CD4-positive, CD25-positive, alpha-beta regulatory T cell (primary cell): ENCODE results near the gene FSHR. TPM values are rescaled to one million over a fixed set of nuclear protein-coding genes. Genes with fewer than 3 reads are reported as not detected.

ENCODE experiments used
- ATAC-seq, 2 donors: fragments of 150-1000 bp; cut with Tn5 transposase; one replicate each; pipeline ENCODE4 v1.10.0; 2021; ENCODE audit warnings: low read depth in 2 of 2, moderate number of reproducible peaks in 2 of 2, moderate library complexity in 1 of 2
- DNase-seq, 3 donors: peaks; one replicate each; pipeline versions ENCODE4 v3.0.0 to v3.0.0-alpha.2; 2012 to 2022; ENCODE audit warnings: mixed read lengths in 1 of 3
- H3K27ac ChIP-seq: one replicate; pipeline ENCODE4 v1.7.0; 2013; ENCODE audit warnings: mild to moderate bottlenecking, low read length; ENCODE audit not compliant: insufficient read depth, poor library complexity, severe bottlenecking
- H3K27me3 ChIP-seq: one replicate; pipeline ENCODE4 v1.7.0; 2013; ENCODE audit warnings: low read length; ENCODE audit not compliant: control insufficient read depth, insufficient read depth
- H3K36me3 ChIP-seq: one replicate; pipeline ENCODE4 v1.7.0; 2013; ENCODE audit warnings: mild to moderate bottlenecking, low read length, moderate library complexity; ENCODE audit not compliant: control insufficient read depth, insufficient read depth
- H3K4me1 ChIP-seq: 2 replicates; pipeline ENCODE4 v1.7.0; 2013; ENCODE audit warnings: mild to moderate bottlenecking, low read length; ENCODE audit not compliant: insufficient read depth, control insufficient read depth, poor library complexity, severe bottlenecking
- H3K4me3 ChIP-seq: one replicate; pipeline ENCODE4 v1.7.0; 2013; ENCODE audit warnings: low read depth, mild to moderate bottlenecking, low read length, moderate library complexity
- H3K9me3 ChIP-seq, 2 experiments: 1 replicate in 1 of 2; 2 replicates in 1 of 2; pipeline ENCODE4 v1.7.0; 2013; ENCODE audit warnings: low read length in 2 of 2, mild to moderate bottlenecking in 1 of 2, moderate library complexity in 1 of 2; ENCODE audit not compliant: control insufficient read depth in 2 of 2
- H3K27ac Mint-ChIP-seq, 3 donors: one replicate each; pipeline ENCODE4 v1.8.0; 2020 to 2022; ENCODE audit warnings: mild to moderate bottlenecking in 3 of 3, mixed read lengths in 3 of 3, moderate library complexity in 2 of 3
- H3K27me3 Mint-ChIP-seq: one replicate; pipeline ENCODE4 v1.8.0; 2022; ENCODE audit warnings: mild to moderate bottlenecking, mixed read lengths
- H3K36me3 Mint-ChIP-seq: one replicate; pipeline ENCODE4 v1.8.0; 2020; ENCODE audit warnings: mixed read lengths
- H3K4me1 Mint-ChIP-seq, 4 donors: one replicate each; pipeline ENCODE4 v1.8.0; 2020 to 2022; ENCODE audit warnings: mixed read lengths in 4 of 4, mild to moderate bottlenecking in 1 of 4
- H3K4me3 Mint-ChIP-seq, 4 donors: one replicate each; pipeline ENCODE4 v1.8.0; 2020 to 2022; ENCODE audit warnings: mild to moderate bottlenecking in 4 of 4, mixed read lengths in 4 of 4, moderate library complexity in 3 of 4
- H3K9me3 Mint-ChIP-seq, 7 donors: one replicate each; pipeline ENCODE4 v1.8.0; 2020 to 2022; ENCODE audit warnings: mixed read lengths in 7 of 7, mild to moderate bottlenecking in 3 of 7, moderate library complexity in 2 of 7
- polyA plus RNA-seq, 4 donors: library from polyadenylated mRNA; unstranded; fragments of 300-500 nt; fragmentation: Illumina TruSeq; gene quantifications; one replicate each; pipeline ENCODE4 v1.2.3, GENCODE V29; 2021
- total RNA-seq: library from RNA; stranded (reverse); gene quantifications from one replicate; pipeline ENCODE4 v1.2.3, GENCODE V29; 2022

The FSHR gene
- total and polyA plus RNA-seq, 5 donors from 2014 or later, result not detected

DNA sequence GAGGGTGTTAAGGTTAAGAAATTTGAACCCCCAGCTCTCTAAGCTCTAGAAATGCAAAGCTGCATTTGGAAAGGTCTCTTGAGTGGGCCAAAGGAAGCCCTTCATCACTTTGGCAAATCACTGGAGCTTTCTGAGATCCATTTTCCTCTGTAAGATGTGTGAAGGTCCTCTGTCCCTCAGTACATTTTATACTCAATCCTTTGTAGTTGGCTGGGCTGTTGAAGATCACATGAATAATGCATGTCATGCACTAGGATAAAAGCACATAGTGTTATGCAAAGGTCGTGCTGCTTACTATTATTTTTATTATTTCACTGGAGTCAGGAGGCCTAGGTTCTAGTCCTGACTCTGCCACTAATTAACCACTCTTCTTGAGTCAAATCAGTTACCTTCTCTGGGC is 124.9 kb downstream of the FSHR start:
- Histone ChIP-seq H3K27me3 (no peaks in the 10 kb centered on the region), H3K9me3 (no peaks in the 10 kb centered on the region), H3K36me3 (no peaks in the 10 kb centered on the region), H3K27ac (no peak overlapping the region), H3K4me1 (no peaks in the 10 kb centered on the region), H3K4me3 (no peak overlapping the region)
- no peak overlapping the region for H3K27ac Mint-ChIP-seq
- no peaks in the 10 kb centered on the region for H3K27me3 Mint-ChIP-seq
- H3K4me3 Mint-ChIP-seq, result no peak overlapping the region
- ATAC-seq, result no peak
- H3K4me1 Mint-ChIP-seq, result no peaks in the 10 kb centered on the region
- no peaks in the 10 kb centered on the region for H3K36me3 Mint-ChIP-seq
- no peak for DNase-seq
- peaks cover 0 to 4% (median 1%) of the 10 kb centered on the region in 7 donors for H3K9me3 Mint-ChIP-seq

DNA sequence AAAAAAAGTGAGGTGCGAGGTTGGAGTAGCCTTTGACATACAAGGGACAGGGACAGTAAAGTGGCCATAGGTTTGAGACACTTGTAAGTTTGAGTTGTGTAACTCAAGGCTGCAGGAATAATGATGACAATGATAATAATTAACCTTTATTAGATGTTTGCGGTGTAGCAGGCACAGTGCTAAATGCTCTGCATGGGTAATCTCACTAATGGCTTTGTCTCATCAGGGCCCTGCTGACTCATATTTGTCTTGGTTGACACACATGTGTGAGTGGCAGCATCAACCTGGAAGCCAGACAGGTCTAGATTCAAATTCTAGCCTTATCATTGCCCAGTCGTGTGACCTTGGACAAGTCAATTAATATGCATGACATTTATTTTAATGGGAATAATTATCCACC is 126.2 kb downstream of the FSHR start:
- H3K4me3 Mint-ChIP-seq, result no peak overlapping the region
- Histone ChIP-seq H3K4me3 (no peak overlapping the region), H3K9me3 (no peaks in the 10 kb centered on the region), H3K27me3 (no peaks in the 10 kb centered on the region), H3K36me3 (no peaks in the 10 kb centered on the region), H3K27ac (no peak overlapping the region), H3K4me1 (no peaks in the 10 kb centered on the region)
- H3K9me3 Mint-ChIP-seq, result peaks cover 0 to 4% (median under 1%) of the 10 kb centered on the region in 7 donors
- no peaks in the 10 kb centered on the region for H3K36me3 Mint-ChIP-seq
- no peak overlapping the region for H3K27ac Mint-ChIP-seq
- no peak for ATAC-seq
- H3K27me3 Mint-ChIP-seq, result no peaks in the 10 kb centered on the region
- no peaks in the 10 kb centered on the region for H3K4me1 Mint-ChIP-seq
- no peak for DNase-seq

GRCh38 chr2:49026706-49027105 is 127.6 kb downstream of the FSHR start:
- no peak overlapping the region for H3K27ac Mint-ChIP-seq
- no peaks in the 10 kb centered on the region for H3K36me3 Mint-ChIP-seq
- no peaks in the 10 kb centered on the region for H3K36me3 ChIP-seq
- no peak overlapping the region for H3K27ac ChIP-seq
- H3K4me3 ChIP-seq, result no peak overlapping the region
- H3K4me1 Mint-ChIP-seq, result no peaks in the 10 kb centered on the region
- no peaks in the 10 kb centered on the region for H3K27me3 Mint-ChIP-seq
- no peaks in the 10 kb centered on the region for H3K9me3 ChIP-seq
- H3K4me1 ChIP-seq, result no peaks in the 10 kb centered on the region
- DNase-seq (no peak), ATAC-seq (no peak)
- H3K4me3 Mint-ChIP-seq, result no peak overlapping the region
- H3K9me3 Mint-ChIP-seq, result peaks cover 0 to 4% (median 0%) of the 10 kb centered on the region in 7 donors
- H3K27me3 ChIP-seq, result no peaks in the 10 kb centered on the region

GRCh38 chr2:49021271-49021670 is 133.0 kb downstream of the FSHR start:
- no peak for DNase-seq
- ATAC-seq, result no peak
- Histone ChIP-seq H3K9me3 (no peaks in the 10 kb centered on the region), H3K27ac (no peak overlapping the region), H3K4me3 (no peak overlapping the region), H3K4me1 (no peaks in the 10 kb centered on the region), H3K36me3 (no peaks in the 10 kb centered on the region), H3K27me3 (no peaks in the 10 kb centered on the region)
- Mint-ChIP-seq H3K4me1 (no peaks in the 10 kb centered on the region), H3K27me3 (no peaks in the 10 kb centered on the region), H3K36me3 (no peaks in the 10 kb centered on the region), H3K9me3 (peaks cover 0 to 6% (median 0%) of the 10 kb centered on the region in 7 donors), H3K27ac (no peak overlapping the region), H3K4me3 (no peak overlapping the region)

DNA sequence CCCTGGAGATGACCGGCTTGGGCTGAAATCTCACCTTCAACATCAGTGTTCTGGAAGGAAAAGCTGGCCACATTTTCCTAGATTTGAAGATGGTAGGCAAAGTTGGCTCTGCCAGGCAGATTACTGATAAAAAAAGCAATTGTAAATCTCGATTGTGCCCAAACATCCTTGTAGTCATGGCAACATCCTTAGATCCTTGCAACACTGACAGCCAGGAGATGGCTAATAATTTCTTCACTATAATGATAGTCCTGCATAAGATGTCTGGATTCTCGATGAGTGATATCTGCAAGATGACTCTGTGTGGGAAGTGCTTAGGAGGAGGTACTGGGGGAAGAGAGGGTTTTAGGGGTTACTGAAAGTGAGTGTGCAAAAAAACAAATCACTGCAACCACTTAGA is 149.1 kb downstream of the FSHR start:
- H3K4me1 ChIP-seq, result no peaks in the 10 kb centered on the region
- ATAC-seq (no peak), DNase-seq (no peak)
- Mint-ChIP-seq H3K4me1 (no peaks in the 10 kb centered on the region), H3K27me3 (no peaks in the 10 kb centered on the region), H3K36me3 (no peaks in the 10 kb centered on the region), H3K9me3 (peaks cover 0 to 18% (median 3%) of the 10 kb centered on the region in 7 donors), H3K27ac (no peak overlapping the region), H3K4me3 (no peak overlapping the region)
- H3K27ac ChIP-seq, result no peak overlapping the region
- no peak overlapping the region for H3K4me3 ChIP-seq
- H3K27me3 ChIP-seq, result no peaks in the 10 kb centered on the region
- H3K9me3 ChIP-seq, result no peaks in the 10 kb centered on the region
- no peaks in the 10 kb centered on the region for H3K36me3 ChIP-seq

DNA sequence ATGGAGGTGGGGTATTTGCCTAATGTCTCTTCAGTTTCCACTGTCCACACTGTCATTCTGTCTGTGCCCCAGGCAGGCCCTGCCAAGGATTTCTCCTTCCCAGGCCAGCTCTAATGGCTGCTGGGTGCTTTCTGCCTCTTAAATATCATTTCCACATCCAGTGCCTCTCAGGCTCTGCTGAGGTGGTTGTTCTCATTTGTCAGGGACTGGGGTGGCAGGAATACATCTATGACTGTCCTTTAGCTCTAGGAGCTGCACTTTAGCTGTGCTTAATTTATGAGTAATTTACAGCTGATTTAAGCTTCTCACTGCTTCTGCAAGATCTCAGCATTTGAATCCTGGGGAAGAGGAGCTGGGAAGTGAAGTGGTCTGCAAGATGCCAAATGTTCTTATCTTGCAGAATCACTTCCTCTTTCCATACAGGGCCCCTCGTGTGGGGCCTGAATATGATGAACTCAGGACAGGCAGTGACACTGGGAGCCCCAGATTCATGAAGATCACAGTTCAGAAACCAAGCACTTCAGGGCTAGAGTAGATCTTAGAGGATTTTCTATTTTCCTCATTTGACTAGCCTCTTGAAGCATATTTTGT is 150.2 kb downstream of the FSHR start:
- H3K27ac Mint-ChIP-seq, result no peak overlapping the region
- DNase-seq (no peak), ATAC-seq (no peak)
- Histone ChIP-seq H3K9me3 (no peaks in the 10 kb centered on the region), H3K4me3 (no peak overlapping the region), H3K27ac (no peak overlapping the region), H3K36me3 (no peaks in the 10 kb centered on the region), H3K27me3 (no peaks in the 10 kb centered on the region), H3K4me1 (no peaks in the 10 kb centered on the region)
- H3K9me3 Mint-ChIP-seq, result peaks cover 0 to 18% (median 3%) of the 10 kb centered on the region in 7 donors
- no peaks in the 10 kb centered on the region for H3K4me1 Mint-ChIP-seq
- no peaks in the 10 kb centered on the region for H3K27me3 Mint-ChIP-seq
- H3K36me3 Mint-ChIP-seq, result no peaks in the 10 kb centered on the region
- no peak overlapping the region for H3K4me3 Mint-ChIP-seq

GRCh38 chr2:49003201-49003600 is 151.1 kb downstream of the FSHR start:
- H3K4me1 Mint-ChIP-seq, result no peaks in the 10 kb centered on the region
- no peak overlapping the region for H3K4me3 Mint-ChIP-seq
- no peaks in the 10 kb centered on the region for H3K27me3 Mint-ChIP-seq
- H3K36me3 Mint-ChIP-seq, result no peaks in the 10 kb centered on the region
- peaks cover 0 to 18% (median 3%) of the 10 kb centered on the region in 7 donors for H3K9me3 Mint-ChIP-seq
- DNase-seq, result no peak
- Histone ChIP-seq H3K4me1 (no peaks in the 10 kb centered on the region), H3K4me3 (no peak overlapping the region), H3K36me3 (no peaks in the 10 kb centered on the region), H3K27ac (no peak overlapping the region), H3K9me3 (no peaks in the 10 kb centered on the region), H3K27me3 (no peaks in the 10 kb centered on the region)
- no peak for ATAC-seq
- H3K27ac Mint-ChIP-seq, result no peak overlapping the region

- H3K9me3 ChIP-seq, result no peaks in the 10 kb centered on the region
- H3K4me3 Mint-ChIP-seq, result no peak overlapping the region
- H3K27ac ChIP-seq, result no peak overlapping the region
- H3K36me3 Mint-ChIP-seq, result no peaks in the 10 kb centered on the region
- no peak overlapping the region for H3K27ac Mint-ChIP-seq
- H3K4me1 Mint-ChIP-seq, result no peaks in the 10 kb centered on the region
- no peaks in the 10 kb centered on the region for H3K27me3 ChIP-seq
- no peak for ATAC-seq
- H3K4me1 ChIP-seq, result no peaks in the 10 kb centered on the region
- H3K27me3 Mint-ChIP-seq, result peaks cover 4% of the 10 kb centered on the region
- H3K36me3 ChIP-seq, result no peaks in the 10 kb centered on the region
- DNase-seq, result no peak
- no peak overlapping the region for H3K4me3 ChIP-seq
- peaks cover 0 to 18% (median 3%) of the 10 kb centered on the region in 7 donors for H3K9me3 Mint-ChIP-seq
Measured at GRCh38 chr2:49002750-49003149, 151.6 kb downstream of the FSHR start.
